GM23338 (cell line): ENCODE measurements around the gene AKR1B1. TPM values are rescaled to one million over a fixed set of nuclear protein-coding genes. Genes with fewer than 3 reads are reported as not detected.

Experiments
- ATAC-seq: fragments of 200-7000 bp; cut with Tn5 transposase; 3 replicates; pipeline ENCODE4 v1.9.1; 2020
- DNase-seq: peaks from one replicate; pipeline ENCODE4 v3.0.0-alpha.2; 2015; ENCODE audit warnings: low spot score
- H2AFZ ChIP-seq: fragments of 200-600 bp; sonication (generic); 2 replicates; pipeline ENCODE4 v1.8.0; 2016; ENCODE audit warnings: antibody characterized with exemption, mild to moderate bottlenecking, moderate library complexity
- H3F3A ChIP-seq: fragments of 200-600 bp; sonication (generic); replicated peaks from 2 replicates; pipeline ENCODE4 v1.8.0; 2017; ENCODE audit warnings: antibody characterized with exemption, mixed run types, low read depth
- H3K27ac ChIP-seq: fragments of 200-600 bp; sonication (generic); 2 replicates; pipeline ENCODE4 v1.6.1; 2016; ENCODE audit warnings: low read depth
- H3K27me3 ChIP-seq: fragments of 200-600 bp; sonication (generic); 2 replicates; pipeline ENCODE4 v1.8.0; 2016; ENCODE audit warnings: mild to moderate bottlenecking, mixed run types, moderate library complexity; ENCODE audit not compliant: insufficient read depth
- H3K36me3 ChIP-seq: fragments of 200-600 bp; sonication (generic); 2 replicates; pipeline ENCODE4 v1.8.0; 2016; ENCODE audit warnings: mild to moderate bottlenecking; ENCODE audit not compliant: insufficient read depth
- H3K4me1 ChIP-seq: fragments of 200-600 bp; sonication (generic); 2 replicates; pipeline ENCODE4 v1.8.0; 2016; ENCODE audit warnings: mild to moderate bottlenecking, moderate library complexity; ENCODE audit not compliant: insufficient read depth
- H3K4me2 ChIP-seq: fragments of 200-600 bp; sonication (generic); 2 replicates; pipeline ENCODE4 v1.7.1; 2017; ENCODE audit warnings: mixed run types
- H3K4me3 ChIP-seq: fragments of 200-600 bp; sonication (generic); 2 replicates; pipeline ENCODE4 v1.6.1; 2016; ENCODE audit warnings: mixed run types
- H3K79me2 ChIP-seq: fragments of 200-600 bp; sonication (generic); replicated peaks from 2 replicates; pipeline ENCODE4 v1.8.0; 2017; ENCODE audit warnings: mild to moderate bottlenecking; ENCODE audit not compliant: insufficient read depth
- H3K9me2 ChIP-seq: fragments of 200-600 bp; sonication (generic); 2 replicates; pipeline ENCODE4 v1.8.0; 2017; ENCODE audit not compliant: insufficient read depth
- H4K20me1 ChIP-seq: fragments of 200-600 bp; sonication (generic); replicated peaks from 2 replicates; pipeline ENCODE4 v1.8.0; 2017; ENCODE audit warnings: mild to moderate bottlenecking; ENCODE audit not compliant: insufficient read depth
- H3K27ac Mint-ChIP-seq: 2 replicates; pipeline ENCODE4 v1.8.0; 2020; ENCODE audit warnings: inconsistent platforms, mild to moderate bottlenecking, moderate library complexity, mixed read lengths
- H3K27me3 Mint-ChIP-seq: 3 replicates; pipeline ENCODE4 v1.8.0; 2022; ENCODE audit warnings: low read depth, mild to moderate bottlenecking, moderate library complexity, mixed read lengths, inconsistent platforms; ENCODE audit not compliant: insufficient read depth, poor library complexity
- H3K36me3 Mint-ChIP-seq: 3 replicates; pipeline ENCODE4 v1.8.0; 2021; ENCODE audit warnings: low read depth, mild to moderate bottlenecking, inconsistent platforms, moderate library complexity, mixed read lengths
- H3K4me1 Mint-ChIP-seq: 3 replicates; pipeline ENCODE4 v1.8.0; 2020; ENCODE audit warnings: mild to moderate bottlenecking, inconsistent platforms, mixed read lengths
- H3K4me3 Mint-ChIP-seq: 3 replicates; pipeline ENCODE4 v1.8.0; 2021; ENCODE audit warnings: moderate library complexity, mild to moderate bottlenecking, inconsistent platforms, mixed read lengths
- H3K9me3 Mint-ChIP-seq: 3 replicates; pipeline ENCODE4 v1.8.0; 2020; ENCODE audit warnings: moderate library complexity, mild to moderate bottlenecking, inconsistent platforms, mixed read lengths
- EZH2 ChIP-seq: fragments of 200-600 bp; sonication (generic); IDR thresholded peaks from one replicate; pipeline ENCODE4 v1.8.0; 2017; ENCODE audit warnings: antibody characterized with exemption, mild to moderate bottlenecking, low read depth; ENCODE audit not compliant: unreplicated experiment
- EZH2phosphoT487 ChIP-seq: fragments of 200-600 bp; sonication (generic); IDR thresholded peaks from one replicate; pipeline ENCODE4 v1.8.1; 2018; ENCODE audit warnings: antibody characterized with exemption; ENCODE audit not compliant: unreplicated experiment
- POLR2AphosphoS5 ChIP-seq: IDR thresholded peaks from 2 replicates; pipeline ENCODE4 v1.6.1; 2016; ENCODE audit warnings: antibody characterized with exemption, low read depth
- polyA plus RNA-seq: library from polyadenylated mRNA; unstranded; fragments of >200 nt; fragmentation: Nextera tagmentation; extraction: Ambion mirVana; gene quantifications from 2 replicates; pipeline ENCODE4 v1.2.1, GENCODE V29; 2016
- total RNA-seq: library from RNA; depleted of rRNA; stranded (reverse); fragments of >200 nt; shearing (Covaris generic); gene quantifications from 2 replicates; pipeline ENCODE4 v1.2.3, GENCODE V29; 2014
- TF ChIP-seq, protein P1 (sequence below): fragments of 250-450 bp; sonication (Bioruptor Pico); IDR thresholded peaks from 2 replicates; pipeline ENCODE4 v1.5.0; 2020; ENCODE audit warnings: mild to moderate bottlenecking, moderate library complexity
- TF ChIP-seq, protein P2 (sequence below), 2 experiments: fragments of 200-600 bp in 1 of 2; sonication (generic) in 1 of 2; conservative IDR thresholded peaks; 2 replicates each; pipeline versions ENCODE4 v1.5.1 to v1.6.1; 2016 to 2017; ENCODE audit warnings: antibody characterized with exemption in 2 of 2, low read depth in 2 of 2, mild to moderate bottlenecking in 2 of 2, moderate library complexity in 1 of 2

Gene AKR1B1
- total and polyA plus RNA-seq, 2 experiments from 2014 or later = 132 to 154 TPM

DNA sequence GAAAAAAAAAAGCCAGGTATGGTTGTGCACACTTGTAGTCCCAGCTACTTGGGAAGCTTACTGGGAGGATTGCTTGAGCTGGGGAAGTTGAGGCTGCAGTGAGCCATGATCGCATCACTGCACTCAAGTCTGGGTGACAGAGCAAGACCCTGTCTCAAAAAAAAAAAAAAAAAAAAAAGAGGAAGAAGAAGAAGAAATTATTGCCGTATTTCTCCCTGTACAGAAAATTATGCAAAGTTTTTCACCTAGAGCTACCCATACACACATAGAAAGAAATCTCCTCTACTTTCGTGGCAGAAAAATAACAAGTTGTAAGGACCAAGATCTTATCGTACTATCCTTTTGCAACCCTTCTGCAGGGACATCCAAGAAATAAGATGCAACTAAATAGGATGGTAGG is 25.5 kb downstream of the AKR1B1 start (continued):
- TF ChIP-seq, protein P1, sequence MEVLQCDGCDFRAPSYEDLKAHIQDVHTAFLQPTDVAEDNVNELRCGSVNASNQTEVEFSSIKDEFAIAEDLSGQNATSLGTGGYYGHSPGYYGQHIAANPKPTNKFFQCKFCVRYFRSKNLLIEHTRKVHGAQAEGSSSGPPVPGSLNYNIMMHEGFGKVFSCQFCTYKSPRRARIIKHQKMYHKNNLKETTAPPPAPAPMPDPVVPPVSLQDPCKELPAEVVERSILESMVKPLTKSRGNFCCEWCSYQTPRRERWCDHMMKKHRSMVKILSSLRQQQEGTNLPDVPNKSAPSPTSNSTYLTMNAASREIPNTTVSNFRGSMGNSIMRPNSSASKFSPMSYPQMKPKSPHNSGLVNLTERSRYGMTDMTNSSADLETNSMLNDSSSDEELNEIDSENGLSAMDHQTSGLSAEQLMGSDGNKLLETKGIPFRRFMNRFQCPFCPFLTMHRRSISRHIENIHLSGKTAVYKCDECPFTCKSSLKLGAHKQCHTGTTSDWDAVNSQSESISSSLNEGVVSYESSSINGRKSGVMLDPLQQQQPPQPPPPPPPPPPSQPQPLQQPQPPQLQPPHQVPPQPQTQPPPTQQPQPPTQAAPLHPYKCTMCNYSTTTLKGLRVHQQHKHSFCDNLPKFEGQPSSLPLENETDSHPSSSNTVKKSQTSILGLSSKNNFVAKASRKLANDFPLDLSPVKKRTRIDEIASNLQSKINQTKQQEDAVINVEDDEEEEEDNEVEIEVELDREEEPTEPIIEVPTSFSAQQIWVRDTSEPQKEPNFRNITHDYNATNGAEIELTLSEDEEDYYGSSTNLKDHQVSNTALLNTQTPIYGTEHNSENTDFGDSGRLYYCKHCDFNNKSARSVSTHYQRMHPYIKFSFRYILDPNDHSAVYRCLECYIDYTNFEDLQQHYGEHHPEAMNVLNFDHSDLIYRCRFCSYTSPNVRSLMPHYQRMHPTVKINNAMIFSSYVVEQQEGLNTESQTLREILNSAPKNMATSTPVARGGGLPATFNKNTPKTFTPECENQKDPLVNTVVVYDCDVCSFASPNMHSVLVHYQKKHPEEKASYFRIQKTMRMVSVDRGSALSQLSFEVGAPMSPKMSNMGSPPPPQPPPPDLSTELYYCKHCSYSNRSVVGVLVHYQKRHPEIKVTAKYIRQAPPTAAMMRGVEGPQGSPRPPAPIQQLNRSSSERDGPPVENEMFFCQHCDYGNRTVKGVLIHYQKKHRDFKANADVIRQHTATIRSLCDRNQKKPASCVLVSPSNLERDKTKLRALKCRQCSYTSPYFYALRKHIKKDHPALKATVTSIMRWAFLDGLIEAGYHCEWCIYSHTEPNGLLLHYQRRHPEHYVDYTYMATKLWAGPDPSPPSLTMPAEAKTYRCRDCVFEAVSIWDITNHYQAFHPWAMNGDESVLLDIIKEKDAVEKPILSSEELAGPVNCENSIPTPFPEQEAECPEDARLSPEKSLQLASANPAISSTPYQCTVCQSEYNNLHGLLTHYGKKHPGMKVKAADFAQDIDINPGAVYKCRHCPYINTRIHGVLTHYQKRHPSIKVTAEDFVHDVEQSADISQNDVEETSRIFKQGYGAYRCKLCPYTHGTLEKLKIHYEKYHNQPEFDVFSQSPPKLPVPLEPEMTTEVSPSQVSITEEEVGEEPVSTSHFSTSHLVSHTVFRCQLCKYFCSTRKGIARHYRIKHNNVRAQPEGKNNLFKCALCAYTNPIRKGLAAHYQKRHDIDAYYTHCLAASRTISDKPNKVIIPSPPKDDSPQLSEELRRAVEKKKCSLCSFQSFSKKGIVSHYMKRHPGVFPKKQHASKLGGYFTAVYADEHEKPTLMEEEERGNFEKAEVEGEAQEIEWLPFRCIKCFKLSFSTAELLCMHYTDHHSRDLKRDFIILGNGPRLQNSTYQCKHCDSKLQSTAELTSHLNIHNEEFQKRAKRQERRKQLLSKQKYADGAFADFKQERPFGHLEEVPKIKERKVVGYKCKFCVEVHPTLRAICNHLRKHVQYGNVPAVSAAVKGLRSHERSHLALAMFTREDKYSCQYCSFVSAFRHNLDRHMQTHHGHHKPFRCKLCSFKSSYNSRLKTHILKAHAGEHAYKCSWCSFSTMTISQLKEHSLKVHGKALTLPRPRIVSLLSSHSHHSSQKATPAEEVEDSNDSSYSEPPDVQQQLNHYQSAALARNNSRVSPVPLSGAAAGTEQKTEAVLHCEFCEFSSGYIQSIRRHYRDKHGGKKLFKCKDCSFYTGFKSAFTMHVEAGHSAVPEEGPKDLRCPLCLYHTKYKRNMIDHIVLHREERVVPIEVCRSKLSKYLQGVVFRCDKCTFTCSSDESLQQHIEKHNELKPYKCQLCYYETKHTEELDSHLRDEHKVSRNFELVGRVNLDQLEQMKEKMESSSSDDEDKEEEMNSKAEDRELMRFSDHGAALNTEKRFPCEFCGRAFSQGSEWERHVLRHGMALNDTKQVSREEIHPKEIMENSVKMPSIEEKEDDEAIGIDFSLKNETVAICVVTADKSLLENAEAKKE (CRISPR knock-in tag) = no peak
- no peak for TF ChIP-seq EZH2phosphoT487

DNA sequence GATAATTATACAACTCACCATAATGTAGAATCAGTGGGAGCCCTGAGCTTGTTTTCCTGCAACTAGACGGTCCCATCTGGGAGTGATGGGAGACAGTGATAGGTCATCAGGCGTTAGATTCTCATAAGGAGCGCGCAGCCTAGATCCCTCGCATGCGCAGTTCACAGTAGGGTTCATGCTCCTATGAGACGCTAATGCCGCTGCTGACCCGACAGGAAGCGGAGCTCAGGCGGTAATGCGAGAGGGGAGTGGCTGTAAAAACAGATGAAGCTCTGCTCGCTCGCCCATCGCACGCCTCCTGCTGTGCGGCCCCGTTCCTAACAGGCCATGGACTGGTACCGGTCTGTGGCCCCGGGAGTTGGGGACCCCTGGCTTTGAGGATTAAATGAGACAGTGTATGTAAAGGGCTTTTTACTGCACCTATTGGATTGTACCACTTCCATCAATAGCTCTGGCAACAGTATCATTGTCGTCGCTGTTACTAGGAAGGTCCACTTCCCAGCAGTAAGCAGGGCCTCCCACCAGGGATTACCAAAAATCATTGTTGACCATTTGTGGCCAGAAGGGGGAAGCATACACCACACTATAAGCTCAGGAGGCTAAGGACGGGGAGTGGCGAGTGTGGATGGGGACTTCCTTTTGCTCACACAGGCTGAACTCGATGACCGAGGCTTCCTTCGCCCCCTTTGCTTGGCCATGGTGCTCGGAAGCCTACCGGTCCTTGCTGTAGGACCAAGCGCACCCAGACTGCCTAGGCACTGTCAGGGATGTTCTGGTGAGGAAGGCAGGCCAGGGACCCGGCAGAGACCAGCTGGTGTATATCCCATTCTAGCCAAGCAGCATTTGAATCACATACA is 26.4 kb downstream of the AKR1B1 start:
- no peaks in the 10 kb centered on the region for H3K9me2 ChIP-seq
- peaks cover 5% of the 10 kb centered on the region; the same call in 1 of the 2 replicates for H3K4me1 ChIP-seq
- no peaks in the 10 kb centered on the region for H3F3A ChIP-seq
- H3K4me1 Mint-ChIP-seq = no peaks in the 10 kb centered on the region; the same call in 1 of the 3 replicates
- no peaks in the 10 kb centered on the region for H3K27me3 Mint-ChIP-seq
- H3K9me3 Mint-ChIP-seq = no peaks in the 10 kb centered on the region
- no peaks in the 10 kb centered on the region for H3K36me3 Mint-ChIP-seq
- TF ChIP-seq POLR2AphosphoS5 = peak; percentile 32; the same call in 1 of the 2 replicates
- no peak for TF ChIP-seq EZH2
- TF ChIP-seq, protein P2, sequence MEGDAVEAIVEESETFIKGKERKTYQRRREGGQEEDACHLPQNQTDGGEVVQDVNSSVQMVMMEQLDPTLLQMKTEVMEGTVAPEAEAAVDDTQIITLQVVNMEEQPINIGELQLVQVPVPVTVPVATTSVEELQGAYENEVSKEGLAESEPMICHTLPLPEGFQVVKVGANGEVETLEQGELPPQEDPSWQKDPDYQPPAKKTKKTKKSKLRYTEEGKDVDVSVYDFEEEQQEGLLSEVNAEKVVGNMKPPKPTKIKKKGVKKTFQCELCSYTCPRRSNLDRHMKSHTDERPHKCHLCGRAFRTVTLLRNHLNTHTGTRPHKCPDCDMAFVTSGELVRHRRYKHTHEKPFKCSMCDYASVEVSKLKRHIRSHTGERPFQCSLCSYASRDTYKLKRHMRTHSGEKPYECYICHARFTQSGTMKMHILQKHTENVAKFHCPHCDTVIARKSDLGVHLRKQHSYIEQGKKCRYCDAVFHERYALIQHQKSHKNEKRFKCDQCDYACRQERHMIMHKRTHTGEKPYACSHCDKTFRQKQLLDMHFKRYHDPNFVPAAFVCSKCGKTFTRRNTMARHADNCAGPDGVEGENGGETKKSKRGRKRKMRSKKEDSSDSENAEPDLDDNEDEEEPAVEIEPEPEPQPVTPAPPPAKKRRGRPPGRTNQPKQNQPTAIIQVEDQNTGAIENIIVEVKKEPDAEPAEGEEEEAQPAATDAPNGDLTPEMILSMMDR (conservative IDR thresholded peaks at IDR 0.05; ENCODE audit: low read depth in 2 of 2) = peak; percentile 88 to 98
- no peak overlapping the region for H3K27ac Mint-ChIP-seq
- H4K20me1 ChIP-seq = no peaks in the 10 kb centered on the region
- no peaks in the 10 kb centered on the region for H3K36me3 ChIP-seq
- H3K4me3 ChIP-seq = peak overlapping the region; percentile 62
- H3K4me3 Mint-ChIP-seq = peak overlapping the region; percentile 81
- no peak overlapping the region for H3K27ac ChIP-seq
- H3K79me2 ChIP-seq = no peaks in the 10 kb centered on the region
- no peaks in the 10 kb centered on the region for H3K27me3 ChIP-seq
- H2AFZ ChIP-seq = peak overlapping the region; percentile 99
- peak overlapping the region; percentile 84 for H3K4me2 ChIP-seq
- DNase-seq (peak; percentile 96), ATAC-seq (peak; percentile 95)
